Astrocyte (in vitro differentiated cells and primary cell): ENCODE measurements around the gene LMF1. TPM values are rescaled to one million over a fixed set of nuclear protein-coding genes. Genes with fewer than 3 reads are reported as not detected.

Experiments used
- DNase-seq: peaks from one replicate; pipeline ENCODE4 v3.0.0-alpha.2; 2010; ENCODE audit warnings: low read depth
- FAIRE-seq: peaks from 2 replicates; lab custom pipeline; 2011; peaks lifted over from hg19 to GRCh38; lab: Jason Lieb, UNC
- H2AFZ ChIP-seq: 2 replicates; pipeline ENCODE4 v1.6.0; 2012; ENCODE audit warnings: low read depth, low read length, inconsistent platforms
- H3K27ac ChIP-seq: 2 replicates; pipeline ENCODE4 v1.5.1; 2011; ENCODE audit warnings: low read depth, low read length, inconsistent platforms
- H3K27me3 ChIP-seq: 2 replicates; pipeline ENCODE4 v1.6.0; 2011; ENCODE audit warnings: low read length, inconsistent platforms; ENCODE audit not compliant: insufficient read depth
- H3K36me3 ChIP-seq: 2 replicates; pipeline ENCODE4 v1.5.1; 2011; ENCODE audit warnings: low read length, inconsistent platforms; ENCODE audit not compliant: insufficient read depth
- H3K4me1 ChIP-seq: 2 replicates; pipeline ENCODE4 v1.5.1; 2011; ENCODE audit warnings: low read length, inconsistent platforms; ENCODE audit not compliant: insufficient read depth
- H3K4me2 ChIP-seq: 2 replicates; pipeline ENCODE4 v1.6.0; 2012; ENCODE audit warnings: low read length, inconsistent platforms
- H3K4me3 ChIP-seq: 2 replicates; pipeline ENCODE4 v1.5.1; 2011; ENCODE audit warnings: low read depth, mild to moderate bottlenecking, low read length, inconsistent platforms; ENCODE audit not compliant: insufficient read depth
- H3K79me2 ChIP-seq: 2 replicates; pipeline ENCODE4 v1.6.0; 2012; ENCODE audit warnings: mild to moderate bottlenecking, low read length, inconsistent platforms; ENCODE audit not compliant: insufficient read depth
- H3K9ac ChIP-seq: 2 replicates; pipeline ENCODE4 v1.6.0; 2012; ENCODE audit warnings: mild to moderate bottlenecking, low read length, inconsistent platforms
- H3K9me3 ChIP-seq: 2 replicates; pipeline ENCODE4 v1.5.1; 2012; ENCODE audit warnings: low read depth, mild to moderate bottlenecking, low read length, inconsistent platforms; ENCODE audit not compliant: insufficient read depth
- H4K20me1 ChIP-seq: 2 replicates; pipeline ENCODE4 v1.6.0; 2012; ENCODE audit warnings: low read length, inconsistent platforms; ENCODE audit not compliant: insufficient read depth
- H3K27ac Mint-ChIP-seq: one replicate; pipeline ENCODE4 v1.8.0; 2021; ENCODE audit warnings: mild to moderate bottlenecking, mixed read lengths; ENCODE audit not compliant: unreplicated experiment
- H3K27me3 Mint-ChIP-seq: one replicate; pipeline ENCODE4 v1.8.0; 2021; ENCODE audit warnings: low read depth, mixed read lengths; ENCODE audit not compliant: unreplicated experiment
- H3K36me3 Mint-ChIP-seq: one replicate; pipeline ENCODE4 v1.8.0; 2021; ENCODE audit warnings: low read depth, mixed read lengths; ENCODE audit not compliant: unreplicated experiment
- H3K4me1 Mint-ChIP-seq: one replicate; pipeline ENCODE4 v1.8.0; 2021; ENCODE audit warnings: low read depth, mixed read lengths; ENCODE audit not compliant: unreplicated experiment
- H3K4me3 Mint-ChIP-seq: one replicate; pipeline ENCODE4 v1.8.0; 2021; ENCODE audit warnings: mild to moderate bottlenecking, moderate library complexity, mixed read lengths; ENCODE audit not compliant: unreplicated experiment
- H3K9me3 Mint-ChIP-seq: one replicate; pipeline ENCODE4 v1.8.0; 2021; ENCODE audit warnings: mild to moderate bottlenecking, mixed read lengths; ENCODE audit not compliant: unreplicated experiment
- CTCF ChIP-seq: IDR thresholded peaks from 2 replicates; pipeline ENCODE4 v1.5.1; 2011; ENCODE audit warnings: low read depth, mild to moderate bottlenecking, inconsistent platforms, low read length, moderate library complexity; ENCODE audit not compliant: insufficient read depth
- EZH2 ChIP-seq: IDR thresholded peaks from 2 replicates; pipeline ENCODE4 v1.6.1; 2012; ENCODE audit warnings: mild to moderate bottlenecking, low read length, inconsistent platforms; ENCODE audit not compliant: insufficient read depth
- total RNA-seq: library from RNA; stranded (reverse); gene quantifications from 2 replicates; pipeline ENCODE4 v1.2.1, GENCODE V29; 2021

The LMF1 gene
- total RNA-seq, 1 donor from 2014 or later: 12.6 TPM

GRCh38 chr16:907842-908241, 62.9 kb downstream of the LMF1 start:
- FAIRE-seq: no peak
- Histone ChIP-seq H2AFZ (no peak overlapping the region), H3K27me3 (no peaks in the 10 kb centered on the region), H3K4me2 (no peak overlapping the region), H3K4me3 (no peak overlapping the region), H4K20me1 (no peaks in the 10 kb centered on the region), H3K9ac (no peak overlapping the region), H3K9me3 (no peaks in the 10 kb centered on the region), H3K36me3 (no peaks in the 10 kb centered on the region), H3K27ac (no peak overlapping the region), H3K79me2 (no peaks in the 10 kb centered on the region), H3K4me1 (no peaks in the 10 kb centered on the region)
- DNase-seq: no peak
- no peak for TF ChIP-seq CTCF
- TF ChIP-seq EZH2: no peak
- Mint-ChIP-seq H3K27me3 (peaks cover 9% of the 10 kb centered on the region), H3K9me3 (peaks cover 5% of the 10 kb centered on the region), H3K36me3 (peaks cover 19% of the 10 kb centered on the region), H3K4me3 (no peak overlapping the region), H3K27ac (no peak overlapping the region), H3K4me1 (peaks cover 2% of the 10 kb centered on the region)

- no peak overlapping the region for H3K9ac ChIP-seq
- no peak overlapping the region for H2AFZ ChIP-seq
- no peaks in the 10 kb centered on the region for H3K36me3 ChIP-seq
- H3K4me3 ChIP-seq: no peak overlapping the region
- TF ChIP-seq CTCF (no peak), EZH2 (no peak)
- peaks cover 9% of the 10 kb centered on the region for H3K27me3 Mint-ChIP-seq
- FAIRE-seq: no peak
- H3K4me1 ChIP-seq: no peaks in the 10 kb centered on the region
- no peaks in the 10 kb centered on the region for H3K27me3 ChIP-seq
- no peak overlapping the region for H3K27ac Mint-ChIP-seq
- H3K4me2 ChIP-seq: no peak overlapping the region
- H3K4me3 Mint-ChIP-seq: no peak overlapping the region
- H4K20me1 ChIP-seq: no peaks in the 10 kb centered on the region
- H3K4me1 Mint-ChIP-seq: peaks cover 2% of the 10 kb centered on the region
- no peak overlapping the region for H3K27ac ChIP-seq
- no peaks in the 10 kb centered on the region for H3K9me3 ChIP-seq
- H3K9me3 Mint-ChIP-seq: peaks cover 5% of the 10 kb centered on the region
- H3K36me3 Mint-ChIP-seq: peaks cover 19% of the 10 kb centered on the region
- no peak for DNase-seq
- no peaks in the 10 kb centered on the region for H3K79me2 ChIP-seq
These were observed 63.4 kb downstream of the LMF1 start for GRCh38 chr16:907361-907760.

DNA sequence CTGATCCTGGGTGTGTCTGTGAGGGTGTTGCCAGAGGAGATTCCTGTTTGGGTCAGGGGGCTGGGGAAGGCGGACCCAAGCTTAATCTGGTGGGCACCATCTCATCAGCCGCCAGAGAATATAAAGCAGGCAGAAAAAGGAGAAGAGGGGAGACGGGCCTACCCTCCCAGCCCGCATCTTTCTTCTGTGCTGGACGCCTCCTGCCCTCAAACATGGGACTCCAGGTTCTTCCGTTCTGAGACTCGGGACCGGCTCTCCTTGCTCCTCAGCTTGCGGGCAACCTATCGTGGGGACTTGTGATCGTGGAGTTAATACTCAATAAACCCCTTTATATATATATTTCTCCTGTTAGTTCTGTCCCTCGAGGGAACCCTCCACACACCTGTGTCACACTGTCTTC, 64.5 kb downstream of the LMF1 start:
- Histone ChIP-seq H3K4me1 (no peaks in the 10 kb centered on the region), H3K9me3 (no peaks in the 10 kb centered on the region), H3K27ac (no peak overlapping the region), H3K4me3 (no peak overlapping the region), H3K4me2 (no peak overlapping the region), H2AFZ (no peak overlapping the region), H3K36me3 (no peaks in the 10 kb centered on the region), H3K79me2 (no peaks in the 10 kb centered on the region), H3K9ac (no peak overlapping the region), H3K27me3 (no peaks in the 10 kb centered on the region), H4K20me1 (no peaks in the 10 kb centered on the region)
- no peak for FAIRE-seq
- no peak overlapping the region for H3K4me3 Mint-ChIP-seq
- peaks cover 19% of the 10 kb centered on the region for H3K36me3 Mint-ChIP-seq
- H3K27me3 Mint-ChIP-seq: peaks cover 8% of the 10 kb centered on the region
- no peak overlapping the region for H3K27ac Mint-ChIP-seq
- no peak for DNase-seq
- H3K4me1 Mint-ChIP-seq: peaks cover 2% of the 10 kb centered on the region
- no peak for TF ChIP-seq CTCF
- no peak for TF ChIP-seq EZH2
- H3K9me3 Mint-ChIP-seq: peaks cover 5% of the 10 kb centered on the region
